IMR-90 (cell line): ENCODE results near the gene METTL23. TPM values are rescaled to one million over a fixed set of nuclear protein-coding genes. Genes with fewer than 3 reads are reported as not detected.

Experiments
- ATAC-seq: fragments of 200-7000 bp; cut with Tn5 transposase; 2 replicates; pipeline ENCODE4 v1.9.1; 2020; ENCODE audit warnings: low read depth, mild to moderate bottlenecking, moderate library complexity
- BruUV-seq: library from RNA; stranded (reverse); fragments of 400-500 nt; replicated peaks from 2 replicates; lab custom pipeline; 2021; lab: Mats Ljungman, UMichigan
- CTCF ChIA-PET: fragments of 300-600 bp; formaldehyde crosslinking; extraction: SDS; loops from one replicate; lab custom pipeline; 2021; ENCODE audit warnings: antibody characterized with exemption; lab: Yijun Ruan, JAX
- POLR2A ChIA-PET: fragments of 300-600 bp; sonication (Branson Sonifier 250); formaldehyde crosslinking; loops from one replicate; lab custom pipeline; 2022; ENCODE audit warnings: antibody characterized with exemption; ENCODE audit not compliant: unreplicated experiment; lab: Charles Lee
- DNase-seq: peaks from one replicate; pipeline ENCODE4 v3.0.0; 2013
- H2AFZ ChIP-seq: replicated peaks from 2 replicates; pipeline ENCODE3; 2013; ENCODE audit warnings: low read length, mild to moderate bottlenecking; ENCODE audit not compliant: poor library complexity
- H2AK5ac ChIP-seq: 2 replicates; pipeline ENCODE4 v1.6.1; 2013; ENCODE audit warnings: low read depth, low read length, inconsistent platforms
- H2AK9ac ChIP-seq: replicated peaks from 2 replicates; pipeline ENCODE3; 2013; ENCODE audit warnings: mild to moderate bottlenecking, low read depth, low read length, moderate library complexity; ENCODE audit not compliant: poor library complexity
- H2BK120ac ChIP-seq: 2 replicates; pipeline ENCODE4 v1.6.1; 2013; ENCODE audit warnings: low read depth, low read length, inconsistent platforms
- H2BK15ac ChIP-seq: 3 replicates; pipeline ENCODE4 v1.6.1; 2013; ENCODE audit warnings: low read depth, low read length, inconsistent platforms
- H2BK20ac ChIP-seq: 2 replicates; pipeline ENCODE4 v1.6.1; 2013; ENCODE audit warnings: low read depth, mild to moderate bottlenecking, inconsistent platforms, low read length, moderate library complexity
- H2BK5ac ChIP-seq: 2 replicates; pipeline ENCODE4 v1.6.1; 2013; ENCODE audit warnings: mild to moderate bottlenecking, low read depth, low read length, inconsistent platforms; ENCODE audit not compliant: poor library complexity, severe bottlenecking
- H3K14ac ChIP-seq: replicated peaks from 2 replicates; pipeline ENCODE4 v1.6.1; 2013; ENCODE audit warnings: low read depth, low read length, inconsistent platforms
- H3K18ac ChIP-seq: 2 replicates; pipeline ENCODE4 v1.6.1; 2013; ENCODE audit warnings: low read depth, low read length, control low read depth
- H3K23ac ChIP-seq: 2 replicates; pipeline ENCODE4 v1.6.1; 2013; ENCODE audit warnings: low read depth, low read length, inconsistent platforms
- H3K27ac ChIP-seq: 2 replicates; pipeline ENCODE4 v1.5.1; 2013; ENCODE audit warnings: mild to moderate bottlenecking, control low read depth, low read length; ENCODE audit not compliant: insufficient read depth
- H3K27me3 ChIP-seq: 2 replicates; pipeline ENCODE4 v1.6.1; 2013; ENCODE audit warnings: low read length; ENCODE audit not compliant: control insufficient read depth, insufficient read depth
- H3K36me3 ChIP-seq: 2 replicates; pipeline ENCODE4 v1.6.1; 2013; ENCODE audit warnings: low read length, mixed read lengths; ENCODE audit not compliant: control insufficient read depth, insufficient read depth
- H3K4ac ChIP-seq: 2 replicates; pipeline ENCODE4 v1.6.1; 2013; ENCODE audit warnings: low read depth, low read length, inconsistent platforms
- H3K4me1 ChIP-seq: 2 replicates; pipeline ENCODE4 v1.6.1; 2013; ENCODE audit warnings: low read length, mixed read lengths; ENCODE audit not compliant: control insufficient read depth, insufficient read depth
- H3K4me2 ChIP-seq: 2 replicates; pipeline ENCODE4 v1.6.1; 2013; ENCODE audit warnings: low read depth, mild to moderate bottlenecking, control low read depth, low read length, moderate library complexity
- H3K4me3 ChIP-seq: 2 replicates; pipeline ENCODE4 v1.5.1; 2013; ENCODE audit warnings: low read depth, mild to moderate bottlenecking, control low read depth, low read length, moderate library complexity; ENCODE audit not compliant: insufficient read depth
- H3K56ac ChIP-seq: 2 replicates; pipeline ENCODE4 v1.6.1; 2013; ENCODE audit warnings: low read length, inconsistent platforms; ENCODE audit not compliant: insufficient read depth; ENCODE audit errors: extremely low read depth
- H3K79me1 ChIP-seq, 2 experiments: 2 replicates each; pipeline ENCODE4 v1.6.1; 2013; ENCODE audit warnings: low read length in 2 of 2, inconsistent platforms in 1 of 2, low read depth in 1 of 2
- H3K9ac ChIP-seq: 2 replicates; pipeline ENCODE4 v1.6.1; 2013; ENCODE audit warnings: low read depth, low read length, control low read depth
- H3K9me1 ChIP-seq: 2 replicates; pipeline ENCODE4 v1.6.1; 2013; ENCODE audit warnings: low read length, inconsistent platforms; ENCODE audit not compliant: insufficient read depth
- H3K9me3 ChIP-seq: 2 replicates; pipeline ENCODE4 v1.6.1; 2013; ENCODE audit warnings: low read length; ENCODE audit not compliant: control insufficient read depth, insufficient read depth
- H4K20me1 ChIP-seq: 2 replicates; pipeline ENCODE4 v1.6.1; 2013; ENCODE audit warnings: low read length, inconsistent platforms; ENCODE audit not compliant: insufficient read depth
- H4K5ac ChIP-seq: 2 replicates; pipeline ENCODE4 v1.6.1; 2013; ENCODE audit warnings: mild to moderate bottlenecking, low read depth, low read length, control low read depth
- H4K8ac ChIP-seq, 2 experiments: 2 replicates each; pipeline ENCODE4 v1.6.1; 2013; ENCODE audit warnings: low read depth in 2 of 2, low read length in 2 of 2, control low read depth in 1 of 2, inconsistent platforms in 1 of 2
- H4K91ac ChIP-seq: 2 replicates; pipeline ENCODE4 v1.6.1; 2013; ENCODE audit warnings: low read depth, low read length, inconsistent platforms; ENCODE audit not compliant: insufficient read depth
- BHLHE40 ChIP-seq: fragments of 150-350 bp; IDR thresholded peaks from 2 replicates; pipeline ENCODE4 v1.6.1; 2016; ENCODE audit warnings: mild to moderate bottlenecking, low read depth, low read length
- CHD1 ChIP-seq: IDR thresholded peaks from 2 replicates; pipeline ENCODE4 v1.6.1; 2012; ENCODE audit warnings: low read depth, low read length, improper control_type of control experiment
- FOS ChIP-seq: fragments of 150-350 bp; IDR thresholded peaks from 2 replicates; pipeline ENCODE4 v1.6.1; 2016; ENCODE audit warnings: low read depth, low read length
- MAFK ChIP-seq: IDR thresholded peaks from 2 replicates; pipeline ENCODE4 v1.6.1; 2012; ENCODE audit warnings: low read depth, low read length, improper control_type of control experiment
- MAZ ChIP-seq: IDR thresholded peaks from 2 replicates; pipeline ENCODE4 v1.6.1; 2012; ENCODE audit warnings: low read depth, mild to moderate bottlenecking, low read length, improper control_type of control experiment, moderate library complexity, borderline replicate concordance
- NFE2L2 ChIP-seq: fragments of 150-350 bp; IDR thresholded peaks from 2 replicates; pipeline ENCODE4 v1.6.1; 2016; ENCODE audit warnings: low read depth, mild to moderate bottlenecking, low read length
- POLR2A ChIP-seq: IDR thresholded peaks from 2 replicates; pipeline ENCODE4 v1.6.1; 2012; ENCODE audit warnings: mild to moderate bottlenecking, low read depth, low read length
- RAD21 ChIP-seq: IDR thresholded peaks from 2 replicates; pipeline ENCODE4 v1.6.1; 2012; ENCODE audit warnings: low read length, improper control_type of control experiment
- RCOR1 ChIP-seq: IDR thresholded peaks from 2 replicates; pipeline ENCODE4 v1.6.1; 2012; ENCODE audit warnings: mild to moderate bottlenecking, low read length, improper control_type of control experiment; ENCODE audit not compliant: insufficient replicate concordance
- SMC3 ChIP-seq: fragments of 150-350 bp; IDR thresholded peaks from 2 replicates; pipeline ENCODE4 v1.6.1; 2016; ENCODE audit warnings: low read depth, mild to moderate bottlenecking, antibody characterized with exemption, low read length, moderate library complexity
- WGBS, 2 experiments: methylation state at CpG; one replicate each; pipeline versions ENCODE4 v1.1.5 to v1.1.7; 2013; ENCODE audit warnings: missing lambda C conversion rate in 2 of 2; ENCODE audit not compliant: insufficient read length in 1 of 2; ENCODE audit errors: extremely low coverage in 2 of 2; 5-methylcytosine and 5-hydroxymethylcytosine counted together
- dilution Hi-C: fragments of 300-500 bp; cut with HindIII; formaldehyde crosslinking; loops from one replicate; pipeline ENCODE4 v1.14.3; 2018; ENCODE audit warnings: low sequenced_read_pairs; ENCODE audit not compliant: unreplicated experiment
- in situ Hi-C: fragments of 300-500 bp; cut with MboI; formaldehyde crosslinking; loops from 3 replicates; pipeline ENCODE4 v1.14.3; 2019; ENCODE audit warnings: low sequenced_read_pairs, inconsistent platforms, mixed read lengths
- intact Hi-C: fragments of 100-400 bp; cut with micrococcal nuclease; formaldehyde crosslinking; loops from 2 replicates; pipeline ENCODE4 v1.10.0; 2022
- polyA plus RNA-seq, 3 experiments: library from polyadenylated mRNA; depleted of rRNA; stranded (reverse); fragments of >200 nt; gene quantifications; 2 replicates each; pipeline ENCODE4 v1.2.3, GENCODE V29; 2012; ENCODE audit warnings: low replicate concordance in 1 of 3
- total RNA-seq: library from RNA; depleted of rRNA; stranded (reverse); fragments of >200 nt; gene quantifications from 2 replicates; pipeline ENCODE4 v1.2.3, GENCODE V29; 2012
- TF ChIP-seq, protein P1 (sequence below): fragments of 150-350 bp; IDR thresholded peaks from 2 replicates; pipeline ENCODE4 v1.6.1; 2017; ENCODE audit warnings: mild to moderate bottlenecking, antibody characterized with exemption, low read length, low read depth

Gene METTL23
- total and polyA plus RNA-seq, 2 of the 4 experiments (the other 2 are of a cell fraction): 18.8 to 32.1 TPM

DNA sequence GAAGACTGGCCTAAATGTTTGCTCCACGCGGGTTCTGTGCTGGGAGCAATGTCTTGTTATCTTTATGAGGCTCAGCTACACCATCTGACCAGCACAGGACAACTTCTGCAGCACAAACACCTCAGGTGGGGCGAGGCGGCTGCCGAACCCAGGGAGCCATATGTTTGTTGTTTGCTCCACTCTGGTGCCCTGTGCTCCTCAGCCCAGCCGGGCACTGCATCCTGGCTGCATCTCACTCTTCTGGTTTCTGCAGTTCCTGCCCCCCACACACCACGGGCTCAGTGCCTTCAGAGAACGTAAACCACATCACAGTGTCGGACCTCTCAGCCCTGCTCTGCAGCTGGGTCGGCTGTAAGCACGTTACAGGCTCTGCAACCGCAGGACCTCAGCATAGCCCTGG lies 48.3 kb upstream of the METTL23 start:
- DNase-seq (no peak), ATAC-seq (no peak)
- Histone ChIP-seq H3K4ac (no peak overlapping the region), H3K4me1 (peaks cover 8% of the 10 kb centered on the region), H3K27me3 (no peaks in the 10 kb centered on the region), H2AK9ac (no peak overlapping the region), H3K4me2 (no peak overlapping the region), H3K56ac (no peak overlapping the region), H3K14ac (no peak overlapping the region), H3K9me3 (no peaks in the 10 kb centered on the region), H3K79me1 (peaks cover 0 to 43% of the 10 kb centered on the region in 2 experiments; a peak in 3 of 4 replicates), H4K20me1 (peaks cover 24% of the 10 kb centered on the region), H2AK5ac (no peak overlapping the region), H2BK20ac (no peak overlapping the region), H3K9ac (no peak overlapping the region), H2AFZ (no peak overlapping the region), H4K8ac (no peak overlapping the region), H2BK15ac (no peak overlapping the region), H3K9me1 (peaks cover under 1% of the 10 kb centered on the region), H4K5ac (no peak overlapping the region), H3K23ac (no peak overlapping the region), H3K4me3 (no peak overlapping the region), H3K27ac (no peak overlapping the region), H2BK120ac (no peak overlapping the region), H3K36me3 (peaks cover 51% of the 10 kb centered on the region), H3K18ac (no peak overlapping the region), H2BK5ac (no peak overlapping the region), H4K91ac (no peak overlapping the region)
- in situ Hi-C loops (no loop called here), intact Hi-C loops (no loop called here), dilution Hi-C loops (no loop called here)
- BruUV-seq: no TSS peak
- ChIA-PET CTCF (no interaction called here), POLR2A (no interaction called here)
- WGBS, 2 experiments: 80% methylated on average over 2 of the region's 12 CpGs; no CpG with 5 or more reads in 1 of the 2 experiments
- no peak for TF ChIP-seq MAZ
- no peak for TF ChIP-seq RCOR1
- TF ChIP-seq, protein P1, sequence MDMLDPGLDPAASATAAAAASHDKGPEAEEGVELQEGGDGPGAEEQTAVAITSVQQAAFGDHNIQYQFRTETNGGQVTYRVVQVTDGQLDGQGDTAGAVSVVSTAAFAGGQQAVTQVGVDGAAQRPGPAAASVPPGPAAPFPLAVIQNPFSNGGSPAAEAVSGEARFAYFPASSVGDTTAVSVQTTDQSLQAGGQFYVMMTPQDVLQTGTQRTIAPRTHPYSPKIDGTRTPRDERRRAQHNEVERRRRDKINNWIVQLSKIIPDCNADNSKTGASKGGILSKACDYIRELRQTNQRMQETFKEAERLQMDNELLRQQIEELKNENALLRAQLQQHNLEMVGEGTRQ: no peak
- no peak for TF ChIP-seq POLR2A
- no peak for TF ChIP-seq FOS
- TF ChIP-seq CHD1: no peak
- TF ChIP-seq NFE2L2: no peak
- no peak for TF ChIP-seq BHLHE40
- no peak for TF ChIP-seq SMC3
- no peak for TF ChIP-seq MAFK
- no peak for TF ChIP-seq RAD21
